G401.6 (cell line): ENCODE measurements around the gene LIMK1.
"Not testable (repeated sequence)": the region's sequence is repeated elsewhere in the genome, so short reads cannot be mapped to it uniquely, and the experiment has no call there.

ENCODE experiments used
- FAIRE-seq: peaks from 2 replicates; lab custom pipeline; 2012; peaks lifted over from hg19 to GRCh38; lab: Jason Lieb, UNC

LIMK1 gene

GRCh38 chr7:74084722-74085578, 1.3 kb downstream of the LIMK1 start:
- FAIRE-seq = no peak

GRCh38 chr7:74087791-74088453, 4.3 kb downstream of the LIMK1 start:
- FAIRE-seq = no peak

GRCh38 chr7:74092321-74092963, 8.8 kb downstream of the LIMK1 start:
- FAIRE-seq = no peak

GRCh38 chr7:74092964-74093471, 9.4 kb downstream of the LIMK1 start:
- FAIRE-seq = no peak

- FAIRE-seq = no peak
These were observed 10.1 kb downstream of the LIMK1 start for GRCh38 chr7:74093671-74094223.

GRCh38 chr7:74094224-74095101, 10.9 kb downstream of the LIMK1 start:
- FAIRE-seq = peak; percentile 19

- no peak for FAIRE-seq
These were observed 11.5 kb downstream of the LIMK1 start for GRCh38 chr7:74095135-74095534.

- FAIRE-seq = no peak
These were observed 14.5 kb downstream of the LIMK1 start for GRCh38 chr7:74097937-74098614.

- no peak for FAIRE-seq
These were observed 15.4 kb downstream of the LIMK1 start for GRCh38 chr7:74099031-74099430.

- FAIRE-seq = no peak
These were observed 17.6 kb downstream of the LIMK1 start for GRCh38 chr7:74101061-74101681.

GRCh38 chr7:74103219-74103772, 19.7 kb downstream of the LIMK1 start:
- no peak for FAIRE-seq

- FAIRE-seq = no peak
These were observed 21.1 kb downstream of the LIMK1 start for GRCh38 chr7:74104702-74105101.

- FAIRE-seq = no peak
These were observed 22.4 kb downstream of the LIMK1 start for GRCh38 chr7:74105992-74106391.

- FAIRE-seq = no peak
These were observed 23.2 kb downstream of the LIMK1 start for GRCh38 chr7:74106846-74107245.

- FAIRE-seq = no peak
These were observed 31.7 kb downstream of the LIMK1 start for GRCh38 chr7:74115326-74115725.

GRCh38 chr7:74116356-74116755, 32.8 kb downstream of the LIMK1 start:
- FAIRE-seq = no peak

GRCh38 chr7:74119831-74120230, 36.2 kb downstream of the LIMK1 start:
- FAIRE-seq = no peak

GRCh38 chr7:74121401-74122249, 38.0 kb downstream of the LIMK1 start:
- FAIRE-seq = no peak

- FAIRE-seq = not testable (repeated sequence)
These were observed 40.3 kb downstream of the LIMK1 start for GRCh38 chr7:74123892-74124291.
